Prostate gland (tissue), 2 donors: ENCODE measurements around the gene LPXN. TPM values are rescaled to one million over a fixed set of nuclear protein-coding genes. Genes with fewer than 3 reads are reported as not detected.
"Not testable (repeated sequence)": the region's sequence is repeated elsewhere in the genome, so short reads cannot be mapped to it uniquely, and the experiment has no call there.

Source experiments
- DNase-seq: peaks from one replicate; pipeline ENCODE4 v3.0.0-alpha.2; 2019; ENCODE audit warnings: low spot score
- H3K27ac ChIP-seq, 2 donors: fragments of 200-600 bp; sonication (generic); 2 replicates each; pipeline ENCODE4 v1.5.1; 2017 to 2019
- H3K27me3 ChIP-seq: fragments of 200-600 bp; sonication (generic); replicated peaks from 2 replicates; pipeline ENCODE4 v1.5.1; 2019; ENCODE audit not compliant: insufficient read depth
- H3K36me3 ChIP-seq, 2 donors: fragments of 200-600 bp; sonication (generic); 1 replicate in 1 of 2; 2 replicates in 1 of 2; pipeline versions ENCODE4 v1.5.1 to v1.8.1; 2017 to 2019
- H3K4me1 ChIP-seq: fragments of 200-600 bp; sonication (generic); replicated peaks from 2 replicates; pipeline ENCODE4 v1.5.1; 2019
- H3K4me3 ChIP-seq, 2 donors: fragments of 200-600 bp; sonication (generic); 2 replicates each; pipeline ENCODE4 v1.5.1; 2017 to 2019
- H3K9me3 ChIP-seq: fragments of 200-600 bp; sonication (generic); 2 replicates; pipeline ENCODE4 v1.5.1; 2017
- POLR2A ChIP-seq: fragments of 450-650 bp; IDR thresholded peaks from one replicate; pipeline ENCODE4 v1.6.1; 2016; ENCODE audit warnings: antibody characterized with exemption, mild to moderate bottlenecking
- POLR2AphosphoS5 ChIP-seq: sonication (generic); formaldehyde crosslinking; IDR thresholded peaks from one replicate; pipeline ENCODE4 v1.6.1; 2017; ENCODE audit warnings: antibody characterized with exemption
- WGBS: methylation state at CpG from one replicate; pipeline ENCODE4 v1.1.5; 2018; 5-methylcytosine and 5-hydroxymethylcytosine counted together
- intact Hi-C: fragments of 100-400 bp; cut with DNase I; formaldehyde crosslinking; loops from one replicate; pipeline ENCODE4 v1.14.2; 2022
- total RNA-seq, 2 donors: library from RNA; depleted of rRNA; stranded (reverse); fragments of >200 nt; gene quantifications; one replicate each; pipeline ENCODE4 v1.1.0, GENCODE V29; 2016
- TF ChIP-seq, protein P1 (sequence below), 4 experiments: fragments of 200-600 bp in 2 of 4; fragments of 450-650 bp in 2 of 4; sonication (generic) in 2 of 4; IDR thresholded peaks; 1 replicate in 3 of 4; 2 replicates in 1 of 4; pipeline ENCODE4 v1.5.1; 2016 to 2019; ENCODE audit warnings: antibody characterized with exemption in 4 of 4, mild to moderate bottlenecking in 2 of 4, moderate library complexity in 2 of 4

LPXN gene
- total RNA-seq, 2 donors from 2014 or later = 5.4 to 9.4 TPM

DNA sequence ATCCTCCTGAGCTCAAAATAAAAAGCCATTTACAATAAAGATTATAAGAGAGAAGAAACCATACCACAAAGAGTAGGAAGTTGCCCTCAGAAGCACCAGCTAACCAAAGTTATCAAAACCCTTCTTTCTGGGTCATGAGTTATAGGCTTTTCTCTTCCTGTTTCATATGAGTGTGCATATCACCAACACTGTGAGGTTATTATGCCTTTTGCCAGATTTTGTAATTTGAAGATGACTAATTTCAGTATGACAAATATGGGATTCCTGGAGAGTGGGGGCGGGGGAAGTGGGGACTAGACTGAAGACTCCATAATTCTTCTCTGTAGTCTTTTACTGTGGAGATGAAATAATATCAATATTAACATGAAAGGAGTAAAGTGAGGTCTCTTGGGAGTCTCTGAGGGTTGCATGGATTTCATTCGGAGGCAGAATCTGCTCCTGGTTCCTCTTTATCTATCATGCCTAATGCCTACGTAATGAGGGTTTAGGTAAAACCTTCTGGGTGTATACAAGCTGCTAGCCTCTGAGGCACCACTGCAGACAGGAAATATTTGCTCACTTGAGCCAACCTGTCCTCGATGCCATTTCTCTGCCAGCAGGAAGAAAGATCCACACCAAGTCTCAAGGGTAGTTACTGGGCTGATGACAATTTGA is 2.1 kb downstream of the LPXN start:
- peak; percentile 50 for DNase-seq
- 43% methylated on average over 4 of the region's 4 CpGs for WGBS
- no peak overlapping the region for H3K4me3 ChIP-seq
- H3K27ac ChIP-seq = peak overlapping the region; percentile 43 to 61
- TF ChIP-seq, protein P1, sequence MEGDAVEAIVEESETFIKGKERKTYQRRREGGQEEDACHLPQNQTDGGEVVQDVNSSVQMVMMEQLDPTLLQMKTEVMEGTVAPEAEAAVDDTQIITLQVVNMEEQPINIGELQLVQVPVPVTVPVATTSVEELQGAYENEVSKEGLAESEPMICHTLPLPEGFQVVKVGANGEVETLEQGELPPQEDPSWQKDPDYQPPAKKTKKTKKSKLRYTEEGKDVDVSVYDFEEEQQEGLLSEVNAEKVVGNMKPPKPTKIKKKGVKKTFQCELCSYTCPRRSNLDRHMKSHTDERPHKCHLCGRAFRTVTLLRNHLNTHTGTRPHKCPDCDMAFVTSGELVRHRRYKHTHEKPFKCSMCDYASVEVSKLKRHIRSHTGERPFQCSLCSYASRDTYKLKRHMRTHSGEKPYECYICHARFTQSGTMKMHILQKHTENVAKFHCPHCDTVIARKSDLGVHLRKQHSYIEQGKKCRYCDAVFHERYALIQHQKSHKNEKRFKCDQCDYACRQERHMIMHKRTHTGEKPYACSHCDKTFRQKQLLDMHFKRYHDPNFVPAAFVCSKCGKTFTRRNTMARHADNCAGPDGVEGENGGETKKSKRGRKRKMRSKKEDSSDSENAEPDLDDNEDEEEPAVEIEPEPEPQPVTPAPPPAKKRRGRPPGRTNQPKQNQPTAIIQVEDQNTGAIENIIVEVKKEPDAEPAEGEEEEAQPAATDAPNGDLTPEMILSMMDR (IDR thresholded peaks at IDR 0.05) = no peak
- TF ChIP-seq POLR2AphosphoS5 (peak; percentile 11), POLR2A (no peak)
- no peaks in the 10 kb centered on the region for H3K27me3 ChIP-seq
- no peaks in the 10 kb centered on the region for H3K9me3 ChIP-seq
- peaks cover 3% of the 10 kb centered on the region for H3K4me1 ChIP-seq
- no peaks in the 10 kb centered on the region for H3K36me3 ChIP-seq
- intact Hi-C loops = loop anchor here (10.0 kb wide), 1 partner anchor 1249 kb away; the partner anchor contains the start of gene TNKS1BP1

GRCh38 chr11:58572906-58573305 is 2.8 kb downstream of the LPXN start:
- peak overlapping the region in 1 of 2 donors; percentile 43 for H3K27ac ChIP-seq
- WGBS = 93% methylated on average over 14 of the region's 14 CpGs
- H3K4me3 ChIP-seq, DNase-seq, H3K9me3 ChIP-seq, H3K4me1 ChIP-seq, H3K27me3 ChIP-seq, H3K36me3 ChIP-seq: not testable (repeated sequence)
- intact Hi-C loops = loop anchor here (10.0 kb wide), 1 partner anchor 1248 kb away; the partner anchor contains the start of gene TNKS1BP1

DNA sequence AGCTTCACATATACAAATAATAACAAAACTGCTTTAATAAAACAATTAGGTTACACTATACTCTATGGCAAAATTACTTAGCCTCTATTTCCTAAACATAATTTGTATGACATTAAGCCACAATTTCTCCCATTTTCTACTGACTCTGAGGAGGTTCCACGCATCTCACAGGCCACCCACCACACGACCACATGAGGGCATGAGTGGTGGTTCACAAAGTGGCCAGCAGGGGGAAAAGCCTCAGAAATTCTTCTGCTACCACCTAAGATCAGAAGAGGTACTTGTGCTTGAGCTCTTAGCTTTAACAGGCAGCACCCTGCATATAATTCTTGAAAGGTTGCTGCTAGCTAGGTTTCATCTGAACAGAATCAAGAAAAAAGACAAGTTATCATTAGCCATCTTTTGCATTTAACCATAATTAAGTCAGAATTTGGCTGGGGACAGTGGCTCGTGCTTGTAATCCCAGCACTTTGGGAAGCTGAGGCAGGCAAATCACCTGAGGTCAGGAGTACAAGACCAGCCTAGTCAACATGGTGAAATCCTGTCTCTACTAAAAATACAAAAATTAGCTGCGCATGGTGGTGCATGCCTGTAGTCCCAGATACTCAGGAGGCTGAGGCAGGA is 7.7 kb downstream of the LPXN start:
- H3K36me3 ChIP-seq = no peaks in the 10 kb centered on the region
- H3K9me3 ChIP-seq = no peaks in the 10 kb centered on the region
- intact Hi-C loops = no loop called here
- no peaks in the 10 kb centered on the region for H3K27me3 ChIP-seq
- H3K4me3 ChIP-seq = no peak overlapping the region
- TF ChIP-seq POLR2A = no peak
- TF ChIP-seq, protein P1 (IDR thresholded peaks at IDR 0.05) = peak; percentile 24 to 58 (median 47)
- WGBS = 57% methylated on average over 4 of the region's 4 CpGs
- no peak overlapping the region for H3K27ac ChIP-seq
- DNase-seq = peak; percentile 22
- H3K4me1 ChIP-seq = no peaks in the 10 kb centered on the region

- no peak for DNase-seq
- Histone ChIP-seq H3K9me3 (no peaks in the 10 kb centered on the region), H3K36me3 (no peaks in the 10 kb centered on the region), H3K27ac (no peak overlapping the region), H3K4me1 (no peaks in the 10 kb centered on the region), H3K4me3 (no peak overlapping the region), H3K27me3 (no peaks in the 10 kb centered on the region)
- intact Hi-C loops = no loop called here
- TF ChIP-seq, protein P1 (IDR thresholded peaks at IDR 0.05) = no peak
- no peak for TF ChIP-seq POLR2A
- no peak for TF ChIP-seq POLR2AphosphoS5
Observed at GRCh38 chr11:58564231-58564630, 11.4 kb downstream of the LPXN start.

DNA sequence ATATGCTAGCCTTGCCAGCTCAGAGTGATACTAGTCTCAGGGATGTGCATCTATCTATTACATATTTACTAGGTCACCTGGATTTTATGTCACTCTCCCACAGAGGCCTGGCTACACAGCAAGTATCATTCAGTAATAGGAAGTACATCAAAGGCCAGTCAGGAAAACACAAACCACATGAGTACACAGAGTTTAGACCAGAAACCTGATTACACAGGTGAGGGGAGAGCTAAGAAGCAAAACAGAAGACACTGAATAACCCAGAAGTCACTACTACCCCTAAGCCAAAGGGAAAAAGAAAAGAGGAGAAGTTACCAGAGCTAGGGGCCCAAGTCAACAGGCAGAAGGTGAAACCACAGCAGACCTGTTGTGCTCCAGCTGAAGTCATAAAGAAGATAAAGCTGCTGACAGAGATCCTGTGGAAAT is 13.3 kb downstream of the LPXN start:
- Histone ChIP-seq H3K4me3 (no peak overlapping the region), H3K27me3 (no peaks in the 10 kb centered on the region), H3K27ac (no peak overlapping the region), H3K36me3 (no peaks in the 10 kb centered on the region), H3K4me1 (no peaks in the 10 kb centered on the region), H3K9me3 (no peaks in the 10 kb centered on the region)
- TF ChIP-seq POLR2AphosphoS5 (no peak), POLR2A (no peak)
- TF ChIP-seq, protein P1 (IDR thresholded peaks at IDR 0.05) = no peak
- DNase-seq = no peak
- intact Hi-C loops = no loop called here
